H1 (cell line): ENCODE measurements around the gene SCRN1. TPM values are rescaled to one million over a fixed set of nuclear protein-coding genes. Genes with fewer than 3 reads are reported as not detected.

Experiments used
- BCL11A ChIP-seq, 2 experiments: IDR thresholded peaks; one replicate each; pipeline ENCODE4 v1.6.1; 2011; ENCODE audit warnings: low read depth in 2 of 2, low read length in 2 of 2, mild to moderate bottlenecking in 2 of 2
- CBX5 ChIP-seq: fragments of 300-800, 300-1000 bp; sonication (generic); IDR thresholded peaks from 2 replicates; pipeline ENCODE4 v1.7.1; 2016; ENCODE audit warnings: antibody characterized with exemption, low read length, low read depth
- CREB1 ChIP-seq: IDR thresholded peaks from 2 replicates; pipeline ENCODE4 v1.6.1; 2012; ENCODE audit warnings: inconsistent platforms
- SRF ChIP-seq: IDR thresholded peaks from 2 replicates; pipeline ENCODE4 v1.6.1; 2011; ENCODE audit warnings: mild to moderate bottlenecking, low read depth, low read length, moderate library complexity
- polyA plus RNA-seq, 7 experiments: library from polyadenylated mRNA; depleted of rRNA in 3 of 7; stranded (reverse) in 5 of 7; unstranded in 2 of 7; fragments of >200 nt in 5 of 7; fragments of 200-250 nt in 2 of 7; gene quantifications; 1 replicate in 5 of 7; 2 replicates in 1 of 7; 4 replicates in 1 of 7; pipeline versions ENCODE4 v1.2.1 to v1.2.3, GENCODE V29; 2011 to 2013; ENCODE audit warnings: missing spikeins in 2 of 7, mixed read lengths in 2 of 7
- total RNA-seq: library from RNA; stranded (reverse); fragmentation: NEBNext Ultra II Directional; extraction: Animal tissue kit (Norgen Biotek cat#: 25700); gene quantifications from 2 replicates; pipeline ENCODE4 v1.2.1, GENCODE V29; 2021

Gene SCRN1
- total and polyA plus RNA-seq, 2 of the 8 experiments (the other 6 are each of a cell fraction or from before 2014, with no cell fraction given): 36.0 to 75.8 TPM

DNA sequence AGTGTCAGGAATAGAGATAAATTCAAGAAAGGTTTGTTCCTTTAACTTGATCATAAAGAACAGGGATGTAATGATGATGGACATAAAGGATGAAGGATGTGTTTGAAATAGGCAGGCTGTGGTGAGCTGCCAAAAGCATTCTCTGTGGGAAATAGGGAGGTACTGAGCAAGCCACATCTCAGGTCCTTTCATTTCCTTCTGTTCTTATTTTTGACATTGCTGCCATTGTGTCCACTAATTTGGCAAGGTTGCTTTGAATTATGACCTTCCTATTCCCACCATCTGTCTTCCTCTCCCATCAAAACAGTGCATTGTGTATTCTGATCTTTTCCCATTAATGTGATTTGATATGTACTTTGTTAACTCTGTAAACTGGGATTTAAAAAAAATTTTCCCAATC is 9.4 kb downstream of the SCRN1 start (continued):
- TF ChIP-seq CBX5 (no peak), CREB1 (no peak), BCL11A (IDR thresholded peaks at IDR 0.05; ENCODE audit: low read depth in 2 of 2, low read length in 2 of 2) (no peak), SRF (no peak)
- TF ChIP-seq, all 59 proteins: peak for 0
